Measurements from ENCODE around the gene CLUH. TPM values are rescaled to one million over a fixed set of nuclear protein-coding genes. Genes with fewer than 3 reads are reported as not detected.

CLUH gene
- polyA plus RNA-seq, 2 of the 4 experiments (the other 2 are of a cell fraction) = 23.6 to 93.1 TPM

GRCh38 chr17:2647957-2648356 lies 63.6 kb downstream of the CLUH start:
- H3K4me2 ChIP-seq = no peak overlapping the region
- H3K27ac ChIP-seq = no peak overlapping the region
- no peak overlapping the region for H3K4me3 ChIP-seq
- ATAC-seq = no peak
- 92% methylated on average over 6 of the region's 6 CpGs for WGBS (ENCODE audit: missing lambda C conversion rate)
- no peak for DNase-seq (ENCODE audit: low read depth in 1 of 2, low spot score in 1 of 2)
- H3K4me1 ChIP-seq = peaks cover 24% of the 10 kb centered on the region
- H3K9me3 ChIP-seq = no peaks in the 10 kb centered on the region
- no peak for FAIRE-seq
- ChIA-PET CTCF (no interaction called here), POLR2A (interaction anchor here (0.8 kb wide), 1 partner anchor 9 kb away, joined by 3 read pairs; no protein-coding TSS in a partner anchor)
- TF ChIP-seq SMC3 (IDR thresholded peaks at IDR 0.05) (no peak), HOXB13 (CRISPR knock-in tag; IDR thresholded peaks at IDR 0.05; ENCODE audit: low read depth) (no peak), HEYL (CRISPR knock-in tag; IDR thresholded peaks at IDR 0.05) (no peak), EP300 (IDR thresholded peaks at IDR 0.05) (no peak), BHLHE40 (IDR thresholded peaks at IDR 0.05; ENCODE audit: low read depth, low read length) (no peak), RFX5 (IDR thresholded peaks at IDR 0.05) (no peak), MYC (IDR thresholded peaks at IDR 0.05; ENCODE audit: borderline replicate concordance, low read length) (no peak), ZSCAN20 (CRISPR knock-in tag; IDR thresholded peaks at IDR 0.05) (no peak), PBX3 (IDR thresholded peaks at IDR 0.05) (no peak), MAFK (IDR thresholded peaks at IDR 0.05; ENCODE audit: partially characterized antibody) (no peak), POLR2AphosphoS2 (conservative IDR thresholded peaks at IDR 0.05; ENCODE audit: low read length) (no peak), HOXA7 (CRISPR knock-in tag; IDR thresholded peaks at IDR 0.05) (no peak), NPAS2 (CRISPR knock-in tag; IDR thresholded peaks at IDR 0.05; ENCODE audit: borderline replicate concordance) (no peak)

DNA sequence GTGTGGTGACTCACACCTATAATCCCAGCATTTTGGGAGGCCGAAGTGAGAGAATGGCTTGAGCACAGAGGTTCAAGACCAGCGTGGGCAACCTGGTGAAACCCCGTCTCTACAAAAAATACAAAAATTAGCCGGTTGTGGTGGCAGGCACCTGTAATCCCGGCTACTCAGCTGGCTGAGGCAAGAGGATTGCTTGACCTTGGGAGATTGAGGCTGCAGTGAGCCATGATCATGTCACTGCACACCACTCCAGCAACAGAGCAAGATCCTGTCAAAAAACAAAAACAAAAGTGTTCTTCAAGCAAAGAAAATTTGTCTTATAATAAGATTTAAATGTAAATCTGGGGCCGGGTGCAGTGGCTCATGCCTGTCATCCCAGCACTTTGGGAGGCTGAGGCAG lies 66.6 kb downstream of the CLUH start:
- ChIA-PET POLR2A (no interaction called here), CTCF (interaction anchor here (0.6 to 1.1 kb wide), 3 partner anchors 31 to 262 kb away, joined by 3 read pairs; no protein-coding TSS in a partner anchor)
- ATAC-seq (no peak), DNase-seq (ENCODE audit: low read depth in 1 of 2, low spot score in 1 of 2) (no peak), FAIRE-seq (no peak)
- Histone ChIP-seq H3K9me3 (no peaks in the 10 kb centered on the region), H3K4me1 (peaks cover 15% of the 10 kb centered on the region), H3K27ac (no peak overlapping the region), H3K4me3 (no peak overlapping the region), H3K4me2 (no peak overlapping the region)
- 81% methylated on average over 6 of the region's 6 CpGs for WGBS (ENCODE audit: missing lambda C conversion rate)
- TF ChIP-seq MAFK (IDR thresholded peaks at IDR 0.05; ENCODE audit: partially characterized antibody) = no peak
- TF ChIP-seq HOXB5 (CRISPR knock-in tag; IDR thresholded peaks at IDR 0.05) = no peak

Small RNA genes lying within 50 kb of the gene (small RNA-seq; reads per million reads assigned to genes)
- gene MIR1253 (0 reads per million in 6 experiments), gene MIR6776 (0 to 2.3 (median 0.13) reads per million in 6 experiments), gene RN7SL608P (0 reads per million in 6 experiments), gene hsa-mir-1253 (0 reads per million in 6 experiments)

Other genes starting within 250 kb of the CLUH start
- gene METTL16, start 199.9 kb downstream of the CLUH start, polyA plus RNA-seq (2011; rRNA removed) = 58.0 and 58.4 TPM in 2 replicates
- 26.4 to 28.3 TPM (median 26.5 TPM) in 3 replicates for gene METTL16, start 199.9 kb downstream of the CLUH start, polyA plus RNA-seq (2017; fragmentation: RNase III; extraction: RNeasy Plus Mini Kit Qiagen cat#74134 plus additional on column Dnase treatment)
- gene PAFAH1B1, start 118.1 kb downstream of the CLUH start, polyA plus RNA-seq (2011; rRNA removed) = 197 and 204 TPM in 2 replicates
- gene PAFAH1B1, start 118.1 kb downstream of the CLUH start, polyA plus RNA-seq (2017; fragmentation: RNase III; extraction: RNeasy Plus Mini Kit Qiagen cat#74134 plus additional on column Dnase treatment) = 122 to 132 TPM (median 125 TPM) in 3 replicates
- 0.05 and 0.07 TPM in 2 replicates for gene CCDC92B, start 37.9 kb upstream of the CLUH start, polyA plus RNA-seq (2011; rRNA removed)
- gene CCDC92B, start 37.9 kb upstream of the CLUH start, polyA plus RNA-seq (2017; fragmentation: RNase III; extraction: RNeasy Plus Mini Kit Qiagen cat#74134 plus additional on column Dnase treatment) = 0.08 to 0.12 TPM (median 0.10 TPM) in 3 replicates
- gene RAP1GAP2, start 84.7 kb upstream of the CLUH start, polyA plus RNA-seq (2011; rRNA removed) = 20.8 and 26.0 TPM in 2 replicates
- gene RAP1GAP2, start 84.7 kb upstream of the CLUH start, polyA plus RNA-seq (2017; fragmentation: RNase III; extraction: RNeasy Plus Mini Kit Qiagen cat#74134 plus additional on column Dnase treatment) = 7.0 to 10.4 TPM (median 8.3 TPM) in 3 replicates

All from A549 (cell line).